Measurements from ENCODE around the gene SPEG.

The SPEG gene

GRCh38 chr2:219426068-219426443 is 8.6 kb upstream of the SPEG start:
- DNase-seq: no peak

- no peak for DNase-seq
Measured at GRCh38 chr2:219426534-219427136, 8.0 kb upstream of the SPEG start.

- DNase-seq: no peak
Measured at GRCh38 chr2:219428469-219428868, 6.2 kb upstream of the SPEG start.

GRCh38 chr2:219429958-219430606 is 4.6 kb upstream of the SPEG start:
- no peak for DNase-seq

GRCh38 chr2:219430633-219431615 is 3.7 kb upstream of the SPEG start:
- DNase-seq: no peak

- DNase-seq: no peak
Measured at GRCh38 chr2:219433666-219434467, 776 bp upstream of the SPEG start.

GRCh38 chr2:219434468-219434717 is 250 bp upstream of the SPEG start:
- DNase-seq: no peak

GRCh38 chr2:219435701-219436100 is 1.1 kb downstream of the SPEG start:
- DNase-seq: no peak

GRCh38 chr2:219436491-219436890 is 1.8 kb downstream of the SPEG start:
- DNase-seq: no peak

- DNase-seq: no peak
Measured at GRCh38 chr2:219437141-219437540, 2.5 kb downstream of the SPEG start.

GRCh38 chr2:219437690-219438206 is 3.1 kb downstream of the SPEG start:
- no peak for DNase-seq

GRCh38 chr2:219438453-219438852 is 3.8 kb downstream of the SPEG start:
- no peak for DNase-seq

- DNase-seq: no peak
Measured at GRCh38 chr2:219439506-219439905, 4.9 kb downstream of the SPEG start.

GRCh38 chr2:219440388-219441256 is 6.0 kb downstream of the SPEG start:
- DNase-seq: no peak

- DNase-seq: peak; percentile 26
Measured at GRCh38 chr2:219441451-219442255, 7.0 kb downstream of the SPEG start.

GRCh38 chr2:219442256-219443015 is 7.8 kb downstream of the SPEG start:
- DNase-seq: no peak

GRCh38 chr2:219443016-219443696 is 8.5 kb downstream of the SPEG start:
- DNase-seq: no peak

GRCh38 chr2:219443697-219444023 is 9.0 kb downstream of the SPEG start:
- no peak for DNase-seq

- DNase-seq: no peak
Measured at GRCh38 chr2:219444566-219445091, 10.0 kb downstream of the SPEG start.
